SK-N-SH treated with all-trans-retinoic acid at 6 μM for 48 hours (cell line): Measurements from ENCODE around the gene TTC28.
"Not testable (repeated sequence)": the region's sequence is repeated elsewhere in the genome, so short reads cannot be mapped to it uniquely, and the experiment has no call there.

Source experiments
- ATAC-seq: fragments of 200-7000 bp; cut with Tn5 transposase; 3 replicates; pipeline ENCODE4 v1.9.1; 2020; ENCODE audit warnings: mild to moderate bottlenecking, moderate library complexity
- ARNTL ChIP-seq: fragments of 450-650 bp; formaldehyde crosslinking; IDR thresholded peaks from 2 replicates; pipeline ENCODE4 v1.5.0; 2020; ENCODE audit warnings: low read depth, mild to moderate bottlenecking, moderate library complexity, borderline replicate concordance
- BACH2 ChIP-seq: fragments of 250-450 bp; sonication (Bioruptor Pico); IDR thresholded peaks from 2 replicates; pipeline ENCODE4 v1.9.0; 2021; ENCODE audit warnings: mild to moderate bottlenecking, borderline replicate concordance
- CREB5 ChIP-seq: fragments of 250-450 bp; sonication (Bioruptor Pico); IDR thresholded peaks from 2 replicates; pipeline ENCODE4 v1.5.1; 2020; ENCODE audit warnings: low read depth, mild to moderate bottlenecking, moderate library complexity
- CSDC2 ChIP-seq: fragments of 250-450 bp; sonication (Bioruptor Pico); IDR thresholded peaks from 2 replicates; pipeline ENCODE4 v1.5.0; 2020; ENCODE audit warnings: mild to moderate bottlenecking, moderate library complexity
- CSRNP3 ChIP-seq: fragments of 250-450 bp; sonication (Bioruptor Pico); IDR thresholded peaks from 2 replicates; pipeline ENCODE4 v1.5.1; 2021; ENCODE audit warnings: mild to moderate bottlenecking, moderate library complexity
- ESRRG ChIP-seq: fragments of 250-450 bp; sonication (Bioruptor Pico); IDR thresholded peaks from 2 replicates; pipeline ENCODE4 v1.6.1; 2021; ENCODE audit warnings: mild to moderate bottlenecking
- GLIS3 ChIP-seq: fragments of 250-450 bp; sonication (Bioruptor Pico); IDR thresholded peaks from 2 replicates; pipeline ENCODE4 v1.5.0; 2020; ENCODE audit warnings: mild to moderate bottlenecking, moderate library complexity
- OSR1 ChIP-seq: fragments of 250-450 bp; sonication (Bioruptor Pico); IDR thresholded peaks from 2 replicates; pipeline ENCODE4 v1.8.0; 2022; ENCODE audit warnings: moderate library complexity, mild to moderate bottlenecking, inconsistent platforms
- PATZ1 ChIP-seq: fragments of 250-450 bp; sonication (Bioruptor Pico); IDR thresholded peaks from 2 replicates; pipeline ENCODE4 v1.8.0; 2020; ENCODE audit warnings: mild to moderate bottlenecking, moderate library complexity, borderline replicate concordance
- POU6F1 ChIP-seq: fragments of 250-450 bp; sonication (Bioruptor Pico); IDR thresholded peaks from 2 replicates; pipeline ENCODE4 v1.8.0; 2021; ENCODE audit warnings: low read depth, mild to moderate bottlenecking, moderate library complexity, borderline replicate concordance
- PPARA ChIP-seq: fragments of 250-450 bp; sonication (Bioruptor Pico); IDR thresholded peaks from 2 replicates; pipeline ENCODE4 v1.5.0; 2020; ENCODE audit warnings: mild to moderate bottlenecking, borderline replicate concordance
- RARB ChIP-seq: fragments of 250-450 bp; sonication (Bioruptor Pico); IDR thresholded peaks from 2 replicates; pipeline ENCODE4 v1.8.0; 2021; ENCODE audit warnings: mild to moderate bottlenecking, moderate library complexity
- TCF4 ChIP-seq: fragments of 250-450 bp; sonication (Bioruptor Pico); IDR thresholded peaks from 2 replicates; pipeline ENCODE4 v1.8.0; 2021; ENCODE audit warnings: mild to moderate bottlenecking, moderate library complexity, borderline replicate concordance
- TOX ChIP-seq: fragments of 250-450 bp; sonication (Bioruptor Pico); IDR thresholded peaks from 2 replicates; pipeline ENCODE4 v1.8.0; 2021; ENCODE audit warnings: mild to moderate bottlenecking, moderate library complexity, borderline replicate concordance
- TSHZ2 ChIP-seq: fragments of 250-450 bp; sonication (Bioruptor Pico); IDR thresholded peaks from 2 replicates; pipeline ENCODE4 v1.5.0; 2020; ENCODE audit warnings: mild to moderate bottlenecking, moderate library complexity
- ZC3H10 ChIP-seq: fragments of 250-450 bp; sonication (Bioruptor Pico); IDR thresholded peaks from 2 replicates; pipeline ENCODE4 v1.5.1; 2021; ENCODE audit warnings: mild to moderate bottlenecking, moderate library complexity
- ZFP3 ChIP-seq: fragments of 250-450 bp; sonication (Bioruptor Pico); IDR thresholded peaks from 2 replicates; pipeline ENCODE4 v1.5.0; 2020; ENCODE audit warnings: mild to moderate bottlenecking, moderate library complexity
- ZFP30 ChIP-seq: fragments of 450-650 bp; formaldehyde crosslinking; IDR thresholded peaks from 2 replicates; pipeline ENCODE4 v1.5.0; 2022; ENCODE audit warnings: mild to moderate bottlenecking, moderate library complexity
- ZNF565 ChIP-seq: fragments of 450-650 bp; formaldehyde crosslinking; conservative IDR thresholded peaks from 2 replicates; pipeline ENCODE4 v1.5.0; 2020; ENCODE audit warnings: low read depth, mild to moderate bottlenecking, moderate library complexity
- ZNF70 ChIP-seq: fragments of 450-650 bp; formaldehyde crosslinking; IDR thresholded peaks from 2 replicates; pipeline ENCODE4 v1.5.0; 2020; ENCODE audit warnings: mild to moderate bottlenecking, moderate library complexity
- ZNF8 ChIP-seq: fragments of 450-650 bp; formaldehyde crosslinking; IDR thresholded peaks from 2 replicates; pipeline ENCODE4 v1.5.0; 2020; ENCODE audit warnings: mild to moderate bottlenecking, moderate library complexity

The TTC28 gene

GRCh38 chr22:28670161-28670560 lies 9.5 kb downstream of the TTC28 start:
- TF ChIP-seq CREB5 (CRISPR knock-in tag) (no peak), TOX (CRISPR knock-in tag) (no peak), ZNF8 (CRISPR knock-in tag) (no peak), ZFP3 (CRISPR knock-in tag) (no peak), TSHZ2 (CRISPR knock-in tag) (no peak), PATZ1 (no peak), ZFP30 (CRISPR knock-in tag) (no peak), GLIS3 (CRISPR knock-in tag) (no peak), TCF4 (CRISPR knock-in tag) (no peak), ZC3H10 (CRISPR knock-in tag) (no peak), BACH2 (CRISPR knock-in tag) (no peak), RARB (no peak), CSRNP3 (CRISPR knock-in tag) (no peak), CSDC2 (CRISPR knock-in tag) (no peak), ZNF565 (CRISPR knock-in tag) (no peak), ARNTL (CRISPR knock-in tag) (no peak)
- no peak for ATAC-seq

GRCh38 chr22:28669387-28669786 lies 10.3 kb downstream of the TTC28 start:
- TF ChIP-seq CSDC2 (CRISPR knock-in tag), result no peak
- TF ChIP-seq RARB, result no peak
- no peak for TF ChIP-seq ZNF8 (CRISPR knock-in tag)
- TF ChIP-seq ARNTL (CRISPR knock-in tag), result no peak
- no peak for TF ChIP-seq ZFP30 (CRISPR knock-in tag)
- TF ChIP-seq OSR1 (CRISPR knock-in tag), result no peak
- no peak for TF ChIP-seq ZNF565 (CRISPR knock-in tag)
- TF ChIP-seq GLIS3 (CRISPR knock-in tag), result no peak
- no peak for TF ChIP-seq BACH2 (CRISPR knock-in tag)
- TF ChIP-seq ESRRG (CRISPR knock-in tag), result no peak
- no peak for TF ChIP-seq CREB5 (CRISPR knock-in tag)
- no peak for TF ChIP-seq ZNF70
- no peak for TF ChIP-seq ZC3H10 (CRISPR knock-in tag)
- no peak for TF ChIP-seq TCF4 (CRISPR knock-in tag)
- no peak for TF ChIP-seq TOX (CRISPR knock-in tag)
- no peak for TF ChIP-seq TSHZ2 (CRISPR knock-in tag)
- no peak for TF ChIP-seq ZFP3 (CRISPR knock-in tag)
- no peak for TF ChIP-seq POU6F1 (CRISPR knock-in tag)
- no peak for TF ChIP-seq PPARA (CRISPR knock-in tag)
- ATAC-seq, result no peak

GRCh38 chr22:28663569-28663942 lies 16.1 kb downstream of the TTC28 start:
- ATAC-seq, result not testable (repeated sequence)
